NOMO-1 (cell line): ENCODE results near the gene KCTD17.
"Not testable (repeated sequence)": the region's sequence is repeated elsewhere in the genome, so short reads cannot be mapped to it uniquely, and the experiment has no call there.

Source experiments
- DNase-seq, 2 experiments: peaks; one replicate each; lab custom pipeline; 2025; ENCODE audit not compliant: unreplicated experiment in 2 of 2; lab: John Stamatoyannopoulos, UW

The KCTD17 gene

GRCh38 chr22:37057796-37058510 lies 6.4 kb downstream of the KCTD17 start:
- DNase-seq, result no peak

- no peak for DNase-seq
Observed at GRCh38 chr22:37058917-37059701, 7.6 kb downstream of the KCTD17 start.

- no peak for DNase-seq
Observed at GRCh38 chr22:37059876-37060449, 8.4 kb downstream of the KCTD17 start.

- no peak for DNase-seq
Observed at GRCh38 chr22:37060801-37061610, 9.5 kb downstream of the KCTD17 start.

GRCh38 chr22:37061611-37062375 lies 10.3 kb downstream of the KCTD17 start:
- no peak for DNase-seq

GRCh38 chr22:37062376-37062675 lies 10.8 kb downstream of the KCTD17 start:
- DNase-seq, result no peak

- no peak for DNase-seq
Observed at GRCh38 chr22:37062702-37063381, 11.3 kb downstream of the KCTD17 start.

GRCh38 chr22:37063431-37064420 lies 12.2 kb downstream of the KCTD17 start:
- DNase-seq, result no peak

GRCh38 chr22:37064553-37064952 lies 13.0 kb downstream of the KCTD17 start:
- DNase-seq, result no peak

GRCh38 chr22:37065180-37065579 lies 13.6 kb downstream of the KCTD17 start:
- DNase-seq, result no peak

GRCh38 chr22:37065961-37066360 lies 14.4 kb downstream of the KCTD17 start:
- DNase-seq, result no peak

GRCh38 chr22:37067428-37067827 lies 15.9 kb downstream of the KCTD17 start:
- no peak for DNase-seq

- DNase-seq, result no peak
Observed at GRCh38 chr22:37068859-37069258, 17.3 kb downstream of the KCTD17 start.

- DNase-seq, result no peak
Observed at GRCh38 chr22:37069319-37069718, 17.8 kb downstream of the KCTD17 start.

GRCh38 chr22:37069719-37070118 lies 18.2 kb downstream of the KCTD17 start:
- DNase-seq, result no peak

- DNase-seq, result no peak
Observed at GRCh38 chr22:37070334-37070733, 18.8 kb downstream of the KCTD17 start.

GRCh38 chr22:37070744-37071143 lies 19.2 kb downstream of the KCTD17 start:
- DNase-seq, result no peak

- DNase-seq, result not testable (repeated sequence)
Observed at GRCh38 chr22:37071850-37072592, 20.5 kb downstream of the KCTD17 start.
